ENCODE data around the gene CLCN3.

Gene CLCN3

GRCh38 chr4:169582706-169583105 is 37.7 kb upstream of the CLCN3 start:
- TF ChIP-seq REST (IDR thresholded peaks at IDR 0.05; ENCODE audit: low read depth) (no peak), TAF1 (IDR thresholded peaks at IDR 0.05; ENCODE audit: low read depth) (no peak), CEBPB (IDR thresholded peaks at IDR 0.05) (no peak), EP300 (IDR thresholded peaks at IDR 0.05; ENCODE audit: borderline replicate concordance) (no peak), EGR1 (IDR thresholded peaks at IDR 0.05) (no peak), TCF12 (IDR thresholded peaks at IDR 0.05; ENCODE audit: low read depth) (no peak), ZBTB7A (IDR thresholded peaks at IDR 0.05; ENCODE audit: low read depth) (no peak), NFIC (IDR thresholded peaks at IDR 0.05) (no peak), YY1 (IDR thresholded peaks at IDR 0.05; ENCODE audit: low read depth) (no peak), FOXM1 (IDR thresholded peaks at IDR 0.05; ENCODE audit: borderline replicate concordance, low read depth) (no peak), USF1 (IDR thresholded peaks at IDR 0.05) (no peak), RAD21 (IDR thresholded peaks at IDR 0.05; ENCODE audit: low read depth) (no peak), CREB1 (IDR thresholded peaks at IDR 0.05; ENCODE audit: low read depth) (no peak), TEAD4 (IDR thresholded peaks at IDR 0.05) (no peak)
- TF ChIP-seq, protein P1, sequence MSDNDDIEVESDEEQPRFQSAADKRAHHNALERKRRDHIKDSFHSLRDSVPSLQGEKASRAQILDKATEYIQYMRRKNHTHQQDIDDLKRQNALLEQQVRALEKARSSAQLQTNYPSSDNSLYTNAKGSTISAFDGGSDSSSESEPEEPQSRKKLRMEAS (IDR thresholded peaks at IDR 0.05): no peak

DNA sequence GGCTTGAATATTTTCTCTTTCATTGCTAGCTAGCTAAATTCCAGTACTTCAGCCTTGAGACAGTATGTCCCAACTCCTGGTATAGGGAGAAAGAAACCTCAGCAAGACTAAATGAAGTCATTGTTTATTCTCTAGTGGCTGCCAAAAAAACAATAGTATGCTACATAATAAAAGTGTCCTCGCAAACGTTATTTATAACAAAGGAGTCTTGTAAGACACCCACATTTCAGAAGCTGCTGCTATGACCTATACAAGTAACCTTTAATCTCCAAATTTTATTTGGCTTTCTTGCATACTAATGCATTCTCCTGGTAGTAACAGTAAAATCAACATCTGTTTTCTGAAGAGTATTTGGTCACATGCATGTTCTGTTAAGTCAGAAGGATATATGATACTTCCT is 36.8 kb upstream of the CLCN3 start:
- TF ChIP-seq, protein P1 (IDR thresholded peaks at IDR 0.05): no peak
- no peak for TF ChIP-seq EP300 (IDR thresholded peaks at IDR 0.05; ENCODE audit: borderline replicate concordance)
- no peak for TF ChIP-seq ZBTB7A (IDR thresholded peaks at IDR 0.05; ENCODE audit: low read depth)
- no peak for TF ChIP-seq TCF12 (IDR thresholded peaks at IDR 0.05; ENCODE audit: low read depth)
- TF ChIP-seq RAD21 (IDR thresholded peaks at IDR 0.05; ENCODE audit: low read depth): no peak
- no peak for TF ChIP-seq USF1 (IDR thresholded peaks at IDR 0.05)
- no peak for TF ChIP-seq NFIC (IDR thresholded peaks at IDR 0.05)
- TF ChIP-seq FOXM1 (IDR thresholded peaks at IDR 0.05; ENCODE audit: borderline replicate concordance, low read depth): no peak
- TF ChIP-seq REST (IDR thresholded peaks at IDR 0.05; ENCODE audit: low read depth): no peak
- no peak for TF ChIP-seq CEBPB (IDR thresholded peaks at IDR 0.05)
- no peak for TF ChIP-seq TEAD4 (IDR thresholded peaks at IDR 0.05)
- TF ChIP-seq CREB1 (IDR thresholded peaks at IDR 0.05; ENCODE audit: low read depth): no peak
- TF ChIP-seq TAF1 (IDR thresholded peaks at IDR 0.05; ENCODE audit: low read depth): no peak
- no peak for TF ChIP-seq EGR1 (IDR thresholded peaks at IDR 0.05)
- no peak for TF ChIP-seq YY1 (IDR thresholded peaks at IDR 0.05; ENCODE audit: low read depth)

- TF ChIP-seq USF1 (IDR thresholded peaks at IDR 0.05): no peak
- TF ChIP-seq, protein P1 (IDR thresholded peaks at IDR 0.05): no peak
- TF ChIP-seq ZBTB7A (IDR thresholded peaks at IDR 0.05; ENCODE audit: low read depth): no peak
- no peak for TF ChIP-seq REST (IDR thresholded peaks at IDR 0.05; ENCODE audit: low read depth)
- TF ChIP-seq TEAD4 (IDR thresholded peaks at IDR 0.05): no peak
- TF ChIP-seq EP300 (IDR thresholded peaks at IDR 0.05; ENCODE audit: borderline replicate concordance): no peak
- no peak for TF ChIP-seq EGR1 (IDR thresholded peaks at IDR 0.05)
- TF ChIP-seq NFIC (IDR thresholded peaks at IDR 0.05): no peak
- no peak for TF ChIP-seq FOXM1 (IDR thresholded peaks at IDR 0.05; ENCODE audit: borderline replicate concordance, low read depth)
Observed at GRCh38 chr4:169593050-169593560, 27.3 kb upstream of the CLCN3 start.
